ENCODE results near the gene SCD5. TPM values are rescaled to one million over a fixed set of nuclear protein-coding genes. Genes with fewer than 3 reads are reported as not detected.

SCD5 gene
- total RNA-seq, 2 donors from 2014 or later: 7.3 to 18.5 TPM

DNA sequence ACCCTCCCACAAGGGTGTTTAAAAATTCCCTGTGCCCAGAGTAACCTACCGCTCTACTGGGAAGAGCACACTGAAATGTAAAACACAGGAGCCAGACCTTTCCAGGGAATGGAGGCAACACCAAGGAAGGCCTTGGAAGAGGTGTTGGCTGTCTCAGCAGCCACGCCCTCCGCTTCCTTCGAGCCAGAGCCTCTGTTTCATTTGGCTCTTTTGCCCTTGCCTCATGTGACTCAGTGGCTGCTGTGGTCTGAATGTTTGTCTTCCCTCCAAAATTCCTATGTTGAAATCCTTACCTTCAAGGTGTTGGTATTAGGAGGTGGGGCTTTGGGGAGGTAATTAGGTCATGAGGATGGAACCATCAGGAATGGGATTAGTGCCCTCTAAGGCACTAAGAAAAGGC lies 11.3 kb downstream of the SCD5 start:
- Histone ChIP-seq H3K36me3 (no peaks in the 10 kb centered on the region), H3K4me1 (ENCODE audit: control insufficient read depth in 1 of 2, low read depth in 2 of 2) (no peaks in the 10 kb centered on the region), H3K4me3 (no peak overlapping the region), H3K27me3 (replicated peaks; ENCODE audit: insufficient read depth) (no peaks in the 10 kb centered on the region), H3K9me3 (no peaks in the 10 kb centered on the region), H3K27ac (no peak overlapping the region)
- DNase-seq (ENCODE audit: low spot score) (no peak), ATAC-seq (ENCODE audit: insufficient number of reproducible peaks, low FRiP score, low read depth) (no peak)
- TF ChIP-seq, protein P1, sequence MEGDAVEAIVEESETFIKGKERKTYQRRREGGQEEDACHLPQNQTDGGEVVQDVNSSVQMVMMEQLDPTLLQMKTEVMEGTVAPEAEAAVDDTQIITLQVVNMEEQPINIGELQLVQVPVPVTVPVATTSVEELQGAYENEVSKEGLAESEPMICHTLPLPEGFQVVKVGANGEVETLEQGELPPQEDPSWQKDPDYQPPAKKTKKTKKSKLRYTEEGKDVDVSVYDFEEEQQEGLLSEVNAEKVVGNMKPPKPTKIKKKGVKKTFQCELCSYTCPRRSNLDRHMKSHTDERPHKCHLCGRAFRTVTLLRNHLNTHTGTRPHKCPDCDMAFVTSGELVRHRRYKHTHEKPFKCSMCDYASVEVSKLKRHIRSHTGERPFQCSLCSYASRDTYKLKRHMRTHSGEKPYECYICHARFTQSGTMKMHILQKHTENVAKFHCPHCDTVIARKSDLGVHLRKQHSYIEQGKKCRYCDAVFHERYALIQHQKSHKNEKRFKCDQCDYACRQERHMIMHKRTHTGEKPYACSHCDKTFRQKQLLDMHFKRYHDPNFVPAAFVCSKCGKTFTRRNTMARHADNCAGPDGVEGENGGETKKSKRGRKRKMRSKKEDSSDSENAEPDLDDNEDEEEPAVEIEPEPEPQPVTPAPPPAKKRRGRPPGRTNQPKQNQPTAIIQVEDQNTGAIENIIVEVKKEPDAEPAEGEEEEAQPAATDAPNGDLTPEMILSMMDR (IDR thresholded peaks at IDR 0.05): no peak

DNA sequence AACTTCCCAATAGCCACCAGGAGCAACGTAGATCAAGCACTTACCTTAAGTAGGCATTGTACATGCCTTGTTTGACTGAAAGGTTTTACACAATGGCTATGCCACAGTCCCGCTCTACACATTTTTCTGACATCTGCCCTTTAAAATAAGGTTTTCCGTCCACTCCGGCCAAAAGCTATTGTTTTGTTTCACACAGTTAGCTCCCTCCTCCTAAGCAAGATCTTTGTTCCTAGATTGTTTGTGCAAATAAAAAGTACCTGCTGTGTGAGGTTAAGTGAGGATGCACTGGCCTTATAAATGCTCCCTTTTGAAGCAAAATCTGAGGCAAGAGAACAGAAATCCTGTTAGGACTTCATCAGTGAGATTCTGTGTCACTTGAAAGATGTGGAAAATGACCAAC lies 11.8 kb downstream of the SCD5 start:
- H3K4me1 ChIP-seq (ENCODE audit: control insufficient read depth in 1 of 2, low read depth in 2 of 2): no peaks in the 10 kb centered on the region

DNA sequence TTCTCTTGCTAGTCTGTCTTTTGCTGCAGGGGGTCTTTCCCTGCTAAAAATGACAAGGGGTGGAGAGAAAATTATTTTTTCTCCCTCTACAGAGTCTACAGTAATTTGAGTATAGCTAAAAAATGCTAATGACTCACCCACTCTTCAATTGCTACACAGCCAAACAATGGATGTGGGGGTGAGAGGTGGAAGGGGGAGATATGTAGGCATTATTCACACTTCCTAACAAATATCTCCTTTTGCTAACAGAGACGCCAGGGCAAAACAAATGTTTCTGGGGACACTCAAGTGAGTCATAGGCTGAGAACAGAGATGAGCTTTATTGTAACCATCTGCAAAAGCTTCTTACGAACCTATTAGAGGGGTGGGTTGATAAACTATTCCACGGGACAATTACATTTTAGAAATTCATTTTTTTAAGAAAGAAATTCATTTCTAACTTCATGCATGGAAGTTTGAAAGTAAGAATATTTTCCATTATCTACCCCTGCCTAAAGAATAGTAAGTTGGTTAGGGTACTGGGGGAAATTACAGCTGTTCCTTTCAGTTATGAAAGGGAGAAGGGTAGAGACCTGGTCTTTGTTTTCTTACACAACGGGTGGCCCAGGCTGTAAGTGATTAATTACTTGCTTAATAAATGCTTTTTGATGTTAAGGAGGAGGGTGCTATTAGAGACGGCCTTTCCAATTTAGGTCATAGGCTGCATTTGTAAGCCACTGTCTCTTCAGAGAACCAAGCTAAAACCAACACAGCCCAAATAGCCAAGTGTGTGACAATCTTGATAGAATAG lies 12.8 kb downstream of the SCD5 start:
- Histone ChIP-seq H3K27ac (no peak overlapping the region), H3K36me3 (no peaks in the 10 kb centered on the region), H3K4me1 (ENCODE audit: control insufficient read depth in 1 of 2, low read depth in 2 of 2) (peaks cover 0 to 2% of the 10 kb centered on the region in 2 donors), H3K4me3 (no peak overlapping the region), H3K9me3 (no peaks in the 10 kb centered on the region), H3K27me3 (replicated peaks; ENCODE audit: insufficient read depth) (no peaks in the 10 kb centered on the region)
- TF ChIP-seq, protein P1 (IDR thresholded peaks at IDR 0.05): no peak
- DNase-seq (ENCODE audit: low spot score) (no peak), ATAC-seq (ENCODE audit: insufficient number of reproducible peaks, low FRiP score, low read depth) (no peak)

More for the DNA sequence above, 11.8 kb downstream of the SCD5 start:
- Histone ChIP-seq H3K9me3 (no peaks in the 10 kb centered on the region), H3K27me3 (replicated peaks; ENCODE audit: insufficient read depth) (no peaks in the 10 kb centered on the region), H3K27ac (no peak overlapping the region), H3K4me3 (no peak overlapping the region), H3K36me3 (no peaks in the 10 kb centered on the region)
- ATAC-seq (ENCODE audit: insufficient number of reproducible peaks, low FRiP score, low read depth): no peak
- no peak for DNase-seq (ENCODE audit: low spot score)
- TF ChIP-seq, protein P1 (IDR thresholded peaks at IDR 0.05): no peak

DNA sequence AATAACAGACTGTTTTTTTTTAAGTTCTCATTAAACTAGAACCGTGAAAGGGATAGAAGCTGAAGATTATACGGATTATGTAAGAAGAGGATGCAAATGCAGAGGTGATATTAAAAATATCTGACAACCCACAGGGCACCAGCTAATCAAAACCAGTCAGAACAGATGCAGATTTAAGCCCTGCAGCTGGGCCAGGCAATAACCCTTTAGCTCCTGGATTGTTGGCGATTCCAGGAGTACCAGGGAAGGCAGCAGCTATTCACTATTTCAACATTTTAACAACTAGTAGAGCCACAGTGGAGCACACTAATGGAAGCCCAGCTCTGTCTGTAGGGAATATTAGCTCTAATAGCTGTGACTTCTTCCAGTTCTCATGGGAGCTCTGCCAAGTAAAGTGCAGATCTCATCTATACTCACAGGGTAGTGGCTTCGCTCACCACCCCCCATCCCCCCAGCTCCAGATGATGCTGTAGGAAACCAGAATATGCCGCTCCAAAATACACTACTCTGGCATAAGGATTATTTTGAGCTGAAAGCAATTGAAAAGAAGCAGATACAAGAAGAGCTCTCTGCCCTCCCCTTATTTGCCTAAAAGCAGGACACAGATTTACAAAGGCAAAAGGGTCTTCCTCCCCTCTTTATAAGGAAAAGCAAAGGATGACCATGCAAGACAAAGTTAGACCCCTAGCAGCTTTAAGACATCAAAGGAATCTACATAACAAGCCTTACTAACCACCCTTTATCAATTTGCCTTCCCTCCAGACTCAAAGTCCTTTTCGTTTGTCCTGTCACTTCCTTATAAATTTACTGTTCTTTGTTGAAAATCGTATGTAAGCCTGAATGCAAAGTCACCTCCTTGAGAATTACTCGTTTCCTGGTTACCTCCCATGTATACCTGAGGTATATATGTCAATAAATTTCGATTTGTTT lies 13.7 kb downstream of the SCD5 start:
- TF ChIP-seq, protein P1 (IDR thresholded peaks at IDR 0.05): no peak
- no peaks in the 10 kb centered on the region for H3K27me3 ChIP-seq (replicated peaks; ENCODE audit: insufficient read depth)
- H3K9me3 ChIP-seq: no peaks in the 10 kb centered on the region
- H3K4me1 ChIP-seq (ENCODE audit: control insufficient read depth in 1 of 2, low read depth in 2 of 2): peaks cover 0 to 4% of the 10 kb centered on the region in 2 donors
- no peaks in the 10 kb centered on the region for H3K36me3 ChIP-seq
- no peak overlapping the region for H3K4me3 ChIP-seq
- no peak overlapping the region for H3K27ac ChIP-seq
- no peak for DNase-seq (ENCODE audit: low spot score)
- ATAC-seq (ENCODE audit: insufficient number of reproducible peaks, low FRiP score, low read depth): no peak

Data from thoracic aorta (tissue), 2 donors.